Large intestine (tissue), 3 donors: ENCODE measurements around the gene ANO7. TPM values are rescaled to one million over a fixed set of nuclear protein-coding genes. Genes with fewer than 3 reads are reported as not detected.

Experiments
- DNase-seq, 2 donors: peaks; one replicate each; pipeline versions ENCODE4 v3.0.0 to v3.0.0-alpha.2; 2013
- H3K27ac ChIP-seq: one replicate; pipeline ENCODE4 v1.5.1; 2013; ENCODE audit warnings: low read length
- H3K27me3 ChIP-seq: 2 replicates; pipeline ENCODE4 v1.6.1; 2013; ENCODE audit warnings: low read length; ENCODE audit not compliant: control insufficient read depth, insufficient read depth
- H3K36me3 ChIP-seq: 2 replicates; pipeline ENCODE4 v1.6.1; 2013; ENCODE audit warnings: low read length; ENCODE audit not compliant: control insufficient read depth, insufficient read depth
- H3K4me1 ChIP-seq: one replicate; pipeline ENCODE4 v1.6.1; 2013; ENCODE audit warnings: low read length; ENCODE audit not compliant: control insufficient read depth, insufficient read depth
- H3K4me3 ChIP-seq: one replicate; pipeline ENCODE4 v1.5.1; 2013; ENCODE audit warnings: low read length
- H3K9me3 ChIP-seq: one replicate; pipeline ENCODE4 v1.6.1; 2013; ENCODE audit warnings: mild to moderate bottlenecking, low read depth, low read length, moderate library complexity; ENCODE audit not compliant: control insufficient read depth
- WGBS: methylation state at CpG from one replicate; pipeline ENCODE4 v1.1.5; 2013; ENCODE audit warnings: low lambda C conversion rate; ENCODE audit not compliant: insufficient coverage; 5-methylcytosine and 5-hydroxymethylcytosine counted together
- polyA plus RNA-seq: library from polyadenylated mRNA; unstranded; fragments of 120-200 nt; gene quantifications from one replicate; pipeline ENCODE4 v1.2.1, GENCODE V29; 2013

The ANO7 gene
- polyA plus RNA-seq, 1 donor: 31.7 TPM

DNA sequence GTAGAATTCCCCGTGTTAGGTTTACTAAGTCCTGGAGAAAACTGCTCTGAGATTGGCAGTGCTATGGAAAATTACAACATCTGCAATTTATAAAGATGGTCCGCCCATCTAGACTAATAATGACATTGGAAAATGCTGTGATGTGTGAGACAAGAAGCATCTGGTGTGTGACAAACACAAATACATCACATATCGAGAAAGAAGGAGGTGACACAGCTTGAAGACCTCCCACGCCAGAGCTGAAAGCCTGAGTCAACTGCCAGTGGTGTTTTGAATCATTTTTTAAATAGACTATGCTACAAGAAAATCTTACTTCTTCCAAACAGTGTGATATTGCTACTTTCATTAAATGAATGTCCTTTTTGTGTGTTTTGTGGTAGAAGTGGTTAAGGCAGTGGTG lies 8.6 kb upstream of the ANO7 start:
- H3K27ac ChIP-seq: no peak overlapping the region
- H3K4me3 ChIP-seq: no peak overlapping the region
- H3K9me3 ChIP-seq: no peaks in the 10 kb centered on the region
- H3K4me1 ChIP-seq: no peaks in the 10 kb centered on the region
- no peaks in the 10 kb centered on the region for H3K27me3 ChIP-seq
- 100% methylated on average over 1 of the region's 4 CpGs for WGBS
- DNase-seq: no peak
- H3K36me3 ChIP-seq: peaks cover 36% of the 10 kb centered on the region

DNA sequence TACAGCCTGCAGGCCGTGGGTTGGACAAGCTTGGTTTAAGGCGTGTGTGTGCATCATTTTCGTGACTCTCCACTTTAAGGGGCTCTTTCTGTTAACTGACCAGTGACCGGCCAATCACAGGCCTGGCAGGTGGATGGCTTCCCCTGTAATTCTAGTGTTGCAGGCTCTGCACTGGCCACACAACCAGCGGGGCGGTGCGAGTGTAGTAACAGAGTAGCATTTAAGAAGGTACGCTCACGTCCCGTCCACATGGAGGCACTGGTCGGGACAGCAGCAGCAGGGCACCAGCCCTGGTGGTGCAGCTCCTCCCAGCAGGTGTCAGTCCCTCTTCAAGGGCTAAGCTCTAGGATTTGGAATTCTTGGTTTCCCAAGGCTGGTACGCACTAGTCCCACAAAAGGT lies 8.0 kb upstream of the ANO7 start:
- peaks cover 34% of the 10 kb centered on the region for H3K36me3 ChIP-seq

DNA sequence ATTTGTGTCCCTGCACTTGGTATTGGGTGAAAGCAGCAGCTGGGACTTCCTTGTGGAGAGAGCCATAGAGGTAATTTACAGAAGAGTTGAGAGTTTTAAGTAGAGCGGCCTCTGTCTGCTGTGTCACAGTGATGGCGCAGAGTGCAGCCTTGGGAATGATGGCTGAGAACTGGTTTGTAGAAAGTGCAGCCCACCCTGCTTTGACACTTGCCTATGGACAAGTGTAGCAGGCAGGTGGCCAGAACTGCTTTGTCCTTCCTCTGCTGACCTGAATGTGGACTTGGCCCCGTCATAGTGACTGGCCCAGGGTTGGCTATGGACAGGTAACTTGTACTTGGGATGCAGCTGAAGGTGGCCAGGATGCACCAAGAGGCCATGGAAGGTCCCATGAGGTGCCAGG lies 6.4 kb upstream of the ANO7 start:
- H3K4me3 ChIP-seq: no peak overlapping the region
- no peaks in the 10 kb centered on the region for H3K4me1 ChIP-seq
- H3K27me3 ChIP-seq: no peaks in the 10 kb centered on the region
- no peak for DNase-seq
- H3K36me3 ChIP-seq: peaks cover 27% of the 10 kb centered on the region
- no CpG with 5 or more reads among the region's 3 CpGs for WGBS
- no peaks in the 10 kb centered on the region for H3K9me3 ChIP-seq
- no peak overlapping the region for H3K27ac ChIP-seq

More for the DNA sequence above, 8.0 kb upstream of the ANO7 start:
- no peak for DNase-seq
- no peak overlapping the region for H3K4me3 ChIP-seq
- no CpG with 5 or more reads among the region's 12 CpGs for WGBS
- no peaks in the 10 kb centered on the region for H3K9me3 ChIP-seq
- H3K27ac ChIP-seq: no peak overlapping the region
- no peaks in the 10 kb centered on the region for H3K4me1 ChIP-seq
- H3K27me3 ChIP-seq: no peaks in the 10 kb centered on the region

DNA sequence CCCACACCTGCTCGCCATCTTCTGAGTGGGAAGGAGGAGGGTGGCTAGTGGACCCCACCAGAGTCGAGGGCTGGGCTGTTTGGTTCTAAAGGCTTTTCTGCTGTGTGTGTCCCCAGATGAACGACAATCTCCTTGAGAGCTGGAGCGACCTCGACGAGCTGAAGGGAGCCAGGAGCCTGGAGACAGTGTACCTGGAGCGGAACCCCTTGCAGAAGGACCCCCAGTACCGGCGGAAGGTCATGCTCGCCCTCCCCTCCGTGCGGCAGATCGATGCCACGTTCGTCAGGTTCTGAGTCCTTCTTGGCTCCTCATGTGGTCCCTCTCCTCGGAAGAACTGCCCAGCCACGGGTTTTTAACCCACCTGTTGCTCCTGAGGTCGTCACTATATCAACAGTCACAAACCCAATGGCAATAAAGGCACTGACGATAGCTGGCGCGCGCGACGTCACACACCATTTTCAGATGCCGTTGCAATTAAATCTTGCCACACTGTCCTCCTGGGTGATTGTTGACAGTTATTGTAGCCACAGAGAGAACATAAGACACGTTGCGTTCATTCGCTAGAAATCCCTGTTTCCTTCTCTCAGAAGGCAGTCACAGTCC lies 5.8 kb upstream of the ANO7 start:
- Histone ChIP-seq H3K27ac (no peak overlapping the region), H3K4me3 (no peak overlapping the region), H3K4me1 (no peaks in the 10 kb centered on the region), H3K9me3 (no peaks in the 10 kb centered on the region), H3K36me3 (peaks cover 25% of the 10 kb centered on the region), H3K27me3 (no peaks in the 10 kb centered on the region)
- DNase-seq: no peak
- no CpG with 5 or more reads among the region's 28 CpGs for WGBS

DNA sequence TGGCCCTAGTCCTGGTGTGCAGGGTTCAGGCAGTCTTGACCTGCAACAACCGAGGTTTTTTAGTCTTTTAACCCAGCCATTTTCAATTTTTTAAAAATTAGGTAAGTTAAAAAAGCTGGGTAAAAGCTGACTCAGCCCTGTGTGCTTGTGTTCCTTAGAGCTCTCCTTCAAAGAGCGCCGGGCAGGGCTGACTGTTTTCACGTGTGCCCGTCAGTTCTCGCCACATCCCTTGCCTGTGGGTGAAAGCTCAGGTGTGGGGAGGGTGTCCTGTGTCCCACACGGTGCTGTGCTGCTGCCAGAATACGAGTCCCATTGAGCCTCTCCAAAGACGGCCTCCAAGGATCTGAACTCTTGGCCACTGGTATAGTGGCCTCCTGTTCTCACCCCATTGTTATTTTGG lies 5.3 kb upstream of the ANO7 start:
- no peak overlapping the region for H3K4me3 ChIP-seq
- no peaks in the 10 kb centered on the region for H3K4me1 ChIP-seq
- no CpG with 5 or more reads among the region's 9 CpGs for WGBS
- no peak for DNase-seq
- H3K27me3 ChIP-seq: no peaks in the 10 kb centered on the region
- no peak overlapping the region for H3K27ac ChIP-seq
- H3K9me3 ChIP-seq: no peaks in the 10 kb centered on the region
- peaks cover 21% of the 10 kb centered on the region for H3K36me3 ChIP-seq

DNA sequence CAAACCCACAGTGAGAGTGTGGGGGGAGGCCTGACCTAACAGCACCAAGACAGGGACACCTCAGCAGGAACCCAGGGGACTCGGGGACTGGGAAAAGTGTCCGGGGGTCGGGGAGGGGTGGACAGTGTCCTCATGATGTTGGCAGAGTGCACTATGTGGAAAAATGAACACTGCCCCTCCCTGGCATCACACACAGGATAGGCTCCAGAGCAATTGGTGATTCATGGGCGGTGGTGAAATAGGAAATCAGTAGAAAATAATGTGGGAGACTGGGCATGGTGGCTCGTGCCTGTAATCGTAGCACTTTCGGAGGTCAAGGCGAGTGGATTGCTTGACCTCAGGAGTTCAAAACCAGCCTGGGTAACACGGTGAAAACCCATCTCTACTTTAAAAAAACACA lies 3.6 kb upstream of the ANO7 start:
- peaks cover 15% of the 10 kb centered on the region for H3K36me3 ChIP-seq
- no peak overlapping the region for H3K4me3 ChIP-seq
- no peaks in the 10 kb centered on the region for H3K4me1 ChIP-seq
- H3K27ac ChIP-seq: no peak overlapping the region
- no CpG with 5 or more reads among the region's 9 CpGs for WGBS
- no peaks in the 10 kb centered on the region for H3K9me3 ChIP-seq
- peaks cover 4% of the 10 kb centered on the region for H3K27me3 ChIP-seq
- no peak for DNase-seq

DNA sequence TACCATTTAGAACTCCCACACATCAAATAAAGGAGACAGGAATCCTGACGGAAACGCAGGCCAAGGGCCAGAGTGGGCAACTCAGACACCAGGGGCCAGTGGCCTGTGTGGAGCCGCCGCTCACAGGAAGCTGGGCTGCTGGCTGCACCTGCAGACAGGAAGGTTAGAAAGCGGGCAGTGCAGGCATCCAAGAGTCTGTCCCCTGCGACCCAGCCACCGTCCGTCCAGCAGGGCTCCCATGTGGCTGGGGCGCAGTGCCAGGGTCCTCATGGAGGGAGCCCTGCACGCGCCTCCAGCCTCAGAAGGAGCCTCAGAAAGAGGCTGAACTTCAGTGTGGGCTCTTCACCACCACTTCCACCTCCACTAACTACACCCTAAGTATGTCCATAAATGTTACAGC lies 2.5 kb upstream of the ANO7 start:
- H3K27ac ChIP-seq: no peak overlapping the region
- WGBS: no CpG with 5 or more reads among the region's 11 CpGs
- peaks cover 4% of the 10 kb centered on the region for H3K27me3 ChIP-seq
- H3K4me1 ChIP-seq: no peaks in the 10 kb centered on the region
- no peaks in the 10 kb centered on the region for H3K9me3 ChIP-seq
- DNase-seq: no peak
- peaks cover 13% of the 10 kb centered on the region for H3K36me3 ChIP-seq
- no peak overlapping the region for H3K4me3 ChIP-seq

DNA sequence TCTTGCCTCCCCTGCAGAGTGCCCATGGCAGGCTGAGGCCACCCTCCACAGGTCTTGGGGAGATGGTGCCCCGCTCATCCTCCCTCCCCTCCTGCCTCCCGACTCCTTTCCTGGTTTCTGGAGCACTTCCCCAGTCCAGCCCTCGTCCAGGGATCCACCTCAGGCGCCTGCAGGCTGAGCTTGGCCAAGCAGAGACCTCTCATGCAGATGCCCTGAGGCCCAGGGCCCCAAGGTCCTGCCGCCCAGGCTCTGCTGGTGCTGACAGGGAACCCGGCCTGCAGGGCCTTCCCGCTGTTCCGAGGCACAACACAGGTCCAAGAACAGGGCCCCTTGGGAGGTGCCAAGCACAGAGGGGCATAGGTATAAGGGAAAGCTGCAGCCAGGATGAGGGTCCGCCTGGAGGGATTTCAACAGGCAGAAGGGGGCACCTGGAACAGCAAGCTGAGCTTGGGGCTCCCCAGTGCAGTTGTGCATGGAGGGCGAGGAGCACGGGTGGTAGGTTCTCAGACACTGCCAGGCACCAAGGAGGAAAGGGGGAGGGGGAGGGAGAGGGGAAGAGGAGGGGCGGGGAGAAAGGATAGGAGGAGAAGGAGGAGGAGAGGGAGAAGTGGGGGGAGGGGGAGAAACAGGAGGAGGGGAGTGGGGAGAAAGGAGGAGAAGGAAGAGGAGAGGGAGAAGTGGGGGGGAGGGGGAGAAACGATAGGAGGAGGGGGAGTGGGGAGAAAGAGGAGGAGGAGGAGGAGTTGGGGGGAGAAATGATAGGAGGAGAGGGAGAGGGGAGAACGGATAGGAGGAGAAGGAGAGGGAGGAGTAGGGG lies 1.2 kb upstream of the ANO7 start:
- no CpG with 5 or more reads among the region's 14 CpGs for WGBS
- H3K9me3 ChIP-seq: no peaks in the 10 kb centered on the region
- no peak overlapping the region for H3K27ac ChIP-seq
- H3K4me3 ChIP-seq: no peak overlapping the region
- H3K36me3 ChIP-seq: peaks cover 12% of the 10 kb centered on the region
- H3K4me1 ChIP-seq: no peaks in the 10 kb centered on the region
- H3K27me3 ChIP-seq: peaks cover 4% of the 10 kb centered on the region
- no peak for DNase-seq

DNA sequence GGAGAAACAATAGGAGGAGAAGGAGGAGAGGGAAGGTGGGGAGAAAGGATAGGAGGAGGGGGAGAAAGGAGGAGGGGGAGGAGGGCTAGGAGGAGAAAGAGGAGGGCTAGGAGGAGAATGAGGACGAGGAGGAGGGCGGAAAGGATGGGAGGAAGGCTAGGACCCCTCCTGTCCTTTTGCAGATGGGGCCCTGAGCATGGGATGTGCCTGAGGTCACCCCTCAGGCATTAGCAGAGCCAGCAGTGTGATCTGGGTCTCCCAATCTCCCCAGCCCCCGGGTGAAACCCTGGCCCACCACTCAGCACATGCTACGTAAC lies 601 bp upstream of the ANO7 start:
- DNase-seq: no peak
- Histone ChIP-seq H3K27me3 (peaks cover 4% of the 10 kb centered on the region), H3K36me3 (peaks cover 8% of the 10 kb centered on the region), H3K4me1 (no peaks in the 10 kb centered on the region), H3K9me3 (no peaks in the 10 kb centered on the region), H3K27ac (no peak overlapping the region), H3K4me3 (no peak overlapping the region)
- no CpG with 5 or more reads among the region's 4 CpGs for WGBS

DNA sequence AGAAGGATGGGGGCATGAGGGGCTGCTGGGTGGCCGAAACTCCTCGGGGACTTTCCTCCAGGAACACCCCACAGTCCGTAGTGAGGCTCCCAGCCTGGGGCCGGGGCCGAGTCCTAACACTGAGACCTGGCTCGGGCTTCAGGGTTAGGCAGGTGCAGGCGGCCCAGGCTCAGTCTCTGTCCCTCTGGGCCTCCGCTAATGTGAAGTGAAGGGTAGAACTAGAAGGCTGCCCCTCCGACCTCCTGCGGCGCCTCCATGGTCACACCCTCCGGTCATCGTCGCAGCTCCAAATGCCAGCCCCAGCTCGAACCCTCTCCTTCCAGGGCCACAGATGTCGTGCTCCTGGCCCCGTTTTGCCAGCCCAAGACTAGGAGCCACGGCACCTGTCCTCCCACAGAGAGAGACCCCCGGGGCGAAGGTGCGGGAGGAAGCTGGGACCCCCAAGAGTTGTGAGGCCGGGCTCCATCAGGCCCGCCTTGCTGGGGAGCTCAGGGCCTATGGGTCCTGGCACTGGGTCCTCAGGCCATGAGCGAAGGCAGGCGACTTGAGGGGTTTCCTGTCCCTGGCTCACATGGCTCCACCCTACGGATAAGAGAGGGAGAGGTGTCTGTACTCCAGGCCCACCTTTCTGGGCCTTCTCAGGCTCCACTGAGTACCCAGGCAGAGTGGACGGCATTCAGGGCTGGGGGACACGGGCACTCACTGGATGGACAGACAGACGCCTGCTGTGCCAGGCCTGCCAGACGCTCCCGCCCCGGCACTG lies 797 bp downstream of the ANO7 start:
- Histone ChIP-seq H3K36me3 (no peaks in the 10 kb centered on the region), H3K27me3 (peaks cover 4% of the 10 kb centered on the region), H3K4me1 (no peaks in the 10 kb centered on the region), H3K27ac (no peak overlapping the region), H3K9me3 (no peaks in the 10 kb centered on the region), H3K4me3 (peak overlapping the region; percentile 23)
- WGBS: no CpG with 5 or more reads among the region's 32 CpGs
- DNase-seq: no peak
